Stimulated activated CD4-positive, alpha-beta T cell treated with anti-CD3 and anti-CD28 coated beads, Interleukin-15, amount 100 ng/mL, for 24 hours (primary cell): ENCODE measurements around the gene TMEM231.
"Not testable (repeated sequence)": the region's sequence is repeated elsewhere in the genome, so short reads cannot be mapped to it uniquely, and the experiment has no call there.

ENCODE experiments used
- DNase-seq: peaks from one replicate; pipeline ENCODE4 v3.0.0-alpha.2; 2020

TMEM231 gene

DNA sequence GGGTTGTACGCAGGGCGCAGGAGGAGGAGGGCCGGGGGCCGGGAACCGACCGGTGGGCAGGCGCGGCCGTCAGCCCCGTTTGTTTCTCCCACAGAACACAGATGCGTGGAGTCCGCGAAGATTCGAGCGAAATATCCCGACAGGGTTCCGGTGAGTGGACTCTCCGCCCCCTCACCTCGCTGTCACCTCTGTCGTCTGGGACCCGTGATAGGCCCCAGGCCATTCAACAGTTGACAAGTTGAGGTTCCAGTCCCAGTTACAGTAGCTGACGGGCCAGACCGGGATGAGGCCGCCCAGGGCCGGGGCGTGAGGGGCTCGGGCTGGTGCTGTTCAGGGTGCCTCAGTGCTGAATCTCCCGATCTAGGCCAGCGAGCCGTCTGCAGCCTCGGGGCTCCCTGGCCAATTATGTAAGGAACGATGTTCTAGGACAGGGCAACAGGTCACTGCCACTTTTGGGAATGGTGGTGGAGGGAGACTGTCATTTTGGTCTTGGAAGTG is 10.8 kb upstream of the TMEM231 start:
- peak; percentile 32 for DNase-seq

DNA sequence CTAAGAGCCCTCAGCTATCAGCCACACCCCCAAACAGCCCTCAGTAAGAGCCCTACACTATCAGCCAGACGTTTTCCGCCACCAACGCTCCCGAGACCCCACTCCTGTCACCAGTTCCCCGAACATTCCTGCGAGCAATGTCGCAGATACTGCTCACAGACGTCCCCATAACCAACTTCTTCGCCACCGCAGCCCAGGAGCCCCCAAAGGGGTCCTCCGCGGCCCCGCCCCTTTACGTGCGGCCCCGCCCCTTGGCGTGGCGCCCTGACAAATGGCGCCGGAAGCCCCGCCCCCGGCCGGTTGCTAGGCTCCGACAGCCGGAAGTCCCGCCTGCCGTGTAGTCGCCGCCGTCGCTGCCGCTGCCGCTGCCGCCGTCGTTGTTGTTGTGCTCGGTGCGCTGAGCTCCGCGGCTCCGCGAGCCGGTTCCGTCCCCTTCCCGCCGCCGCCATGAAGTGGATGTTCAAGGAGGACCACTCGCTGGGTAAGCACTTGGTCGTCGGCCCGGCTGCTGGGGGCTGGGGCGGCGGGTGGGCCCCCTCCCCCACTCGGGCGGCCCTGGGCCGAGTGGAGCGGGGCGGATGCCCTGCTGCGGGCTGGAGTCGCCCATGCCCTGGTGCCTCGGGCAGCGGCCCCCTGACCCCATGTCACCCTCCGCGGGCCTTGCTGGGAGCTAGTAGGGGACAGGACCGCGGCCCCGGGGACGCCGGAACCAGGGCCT is 10.1 kb upstream of the TMEM231 start, which contains the start of gene GABARAPL2:
Gene GABARAPL2, plus strand, starts transcription at position 340 of the 718 bp plus-strand sequence. Its CDS starts 108 bp downstream, at position 448.
- peak; percentile 92 for DNase-seq

DNA sequence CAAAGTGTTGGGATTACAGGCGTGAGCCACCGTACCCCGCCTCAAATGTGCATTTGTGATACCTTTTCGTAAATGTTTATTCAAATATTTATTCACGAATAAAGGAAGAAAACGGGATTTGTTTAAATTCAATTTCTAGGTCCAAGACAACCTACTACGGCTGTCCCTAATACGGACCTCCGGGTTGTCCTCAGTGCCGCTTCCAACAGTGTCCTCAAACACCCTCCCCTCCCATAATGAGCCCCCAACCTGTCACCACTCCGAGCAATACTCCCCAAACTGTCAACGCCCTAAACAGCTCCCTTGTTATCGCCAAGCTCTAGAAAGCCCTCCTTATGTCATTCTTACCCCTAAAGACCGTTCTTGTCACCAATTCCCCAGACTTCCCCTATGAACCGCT is 9.6 kb upstream of the TMEM231 start:
- DNase-seq = no peak

DNA sequence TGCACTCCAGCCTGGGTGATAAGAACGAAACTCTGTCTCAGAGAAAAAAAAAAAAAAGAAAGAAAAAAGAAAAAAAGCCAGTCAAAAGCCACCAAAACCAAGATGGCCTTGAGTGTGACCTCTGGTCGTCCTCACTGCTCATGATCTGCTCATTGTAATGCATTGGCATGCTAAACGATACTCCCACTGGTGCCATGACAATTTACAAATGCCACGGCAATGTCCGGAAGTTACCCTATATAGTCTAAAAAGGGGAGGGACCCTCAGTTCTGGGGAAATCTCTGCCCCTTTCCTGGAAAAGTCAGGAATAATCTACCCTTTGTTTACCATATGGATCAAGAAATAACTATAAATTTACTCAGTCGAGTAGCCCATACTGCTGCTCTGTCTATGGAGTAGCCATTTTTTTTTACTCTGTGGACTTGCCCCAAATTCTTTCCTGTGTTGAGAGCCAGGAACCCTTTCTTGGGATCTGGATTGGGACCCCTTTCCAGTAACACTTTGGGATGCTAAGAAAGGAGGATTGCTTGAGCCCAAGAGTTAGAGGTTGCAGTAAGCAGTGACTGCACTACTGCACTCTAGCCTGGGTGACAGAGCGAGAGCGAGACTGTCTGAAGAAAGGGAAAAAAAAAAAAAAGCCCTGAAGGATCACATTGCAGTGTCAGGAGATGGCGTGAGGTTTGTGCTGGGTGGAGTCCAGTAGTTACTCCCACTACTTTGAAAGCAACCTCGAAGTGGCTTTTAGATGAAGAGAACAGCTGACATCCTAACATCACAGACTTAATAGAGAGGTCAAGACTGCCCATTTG is 3.7 kb upstream of the TMEM231 start:
- no peak for DNase-seq

DNA sequence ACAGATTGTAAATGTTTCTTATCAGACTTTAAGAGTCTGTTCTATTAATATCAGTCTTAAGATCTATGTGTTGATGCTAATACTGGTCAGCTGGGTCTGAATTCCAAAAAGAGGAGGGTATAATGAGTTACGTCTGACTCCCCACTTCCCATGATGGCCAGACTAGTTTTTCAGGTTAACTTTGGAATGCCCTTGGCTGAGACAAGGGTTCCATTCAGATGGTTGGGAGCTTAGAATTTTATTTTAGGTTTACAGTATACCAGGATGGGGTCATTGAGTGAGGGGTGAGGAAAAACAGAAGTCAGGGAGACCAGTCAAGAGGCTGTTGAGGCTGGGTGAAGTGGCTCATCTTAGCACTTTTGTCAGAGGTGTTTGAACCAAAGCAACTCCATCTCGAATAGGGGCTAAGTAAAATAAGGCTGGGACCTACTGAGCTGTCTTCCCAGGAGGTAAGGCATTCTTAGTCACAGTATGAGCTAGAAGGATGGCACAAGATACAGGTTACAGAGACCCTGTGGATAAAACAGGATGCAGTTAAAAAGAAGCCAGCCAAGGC is 2.9 kb upstream of the TMEM231 start:
- DNase-seq = no peak

DNA sequence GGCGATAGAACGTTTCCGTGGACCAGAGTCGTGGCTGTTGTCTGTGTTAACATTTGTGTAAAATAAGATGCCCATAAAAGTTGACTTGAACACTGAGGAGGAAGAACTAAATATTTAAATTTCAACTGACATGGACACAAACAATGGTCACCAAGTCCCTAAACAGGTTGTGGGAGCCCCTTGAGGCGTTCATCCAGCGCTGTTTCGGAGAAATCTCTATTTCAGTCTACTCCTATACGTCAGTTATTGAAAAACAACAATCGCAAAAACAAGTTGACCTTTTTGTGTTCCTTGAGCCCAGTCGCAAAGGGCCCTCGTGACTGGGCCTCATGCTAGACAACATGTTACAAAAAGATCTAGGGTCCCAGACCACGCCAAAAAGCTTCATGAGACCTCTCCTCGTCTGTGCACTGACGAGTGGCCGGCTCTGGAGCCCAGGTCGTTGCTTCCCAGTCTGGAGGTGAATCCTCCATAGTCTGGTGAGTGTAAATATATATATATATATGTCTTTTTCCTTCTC is 439 bp upstream of the TMEM231 start:
- DNase-seq = no peak

DNA sequence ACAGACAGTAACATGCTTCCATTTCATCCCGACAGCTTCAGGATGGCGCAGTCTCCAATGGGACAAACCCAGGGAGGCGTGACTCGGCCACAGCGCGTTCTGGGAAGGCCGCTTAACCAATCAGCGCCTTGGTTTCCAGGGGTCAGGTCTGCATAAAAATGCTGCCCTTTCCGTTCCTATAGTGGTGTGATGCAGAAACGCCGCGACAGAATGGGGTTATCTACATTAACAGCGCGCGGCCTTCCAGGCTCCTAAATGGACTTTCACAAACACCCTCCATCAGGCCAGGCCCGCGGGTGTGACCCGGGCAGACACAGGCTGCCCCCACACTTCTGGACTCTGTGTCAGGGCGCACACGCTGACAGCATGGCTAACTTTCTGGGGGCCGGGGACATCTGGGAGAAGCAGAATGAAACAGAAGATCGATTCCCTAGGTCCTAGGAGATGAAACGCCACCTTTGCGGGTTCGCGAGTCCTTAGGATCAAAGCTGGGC is 792 bp downstream of the TMEM231 start:
- peak; percentile 44 for DNase-seq

DNA sequence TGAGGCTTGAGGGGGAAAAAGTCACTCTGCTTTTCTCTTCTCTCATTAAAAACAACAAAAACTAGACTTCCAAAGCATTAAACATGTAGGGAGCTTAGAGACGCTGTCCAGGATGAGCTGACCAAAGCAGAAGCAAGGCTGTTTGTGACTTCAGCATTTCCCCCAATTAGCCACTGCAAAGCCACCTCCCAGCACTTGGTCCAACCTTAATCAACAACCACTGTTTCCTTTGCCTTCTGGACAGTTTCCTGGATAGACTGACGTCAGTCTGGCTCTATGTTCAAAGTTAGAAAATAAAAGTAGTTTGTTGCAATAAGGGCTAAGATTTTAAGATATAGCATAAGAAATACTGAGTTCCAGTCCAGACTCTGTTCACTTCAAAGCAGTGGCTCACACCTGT is 3.1 kb downstream of the TMEM231 start:
- no peak for DNase-seq

DNA sequence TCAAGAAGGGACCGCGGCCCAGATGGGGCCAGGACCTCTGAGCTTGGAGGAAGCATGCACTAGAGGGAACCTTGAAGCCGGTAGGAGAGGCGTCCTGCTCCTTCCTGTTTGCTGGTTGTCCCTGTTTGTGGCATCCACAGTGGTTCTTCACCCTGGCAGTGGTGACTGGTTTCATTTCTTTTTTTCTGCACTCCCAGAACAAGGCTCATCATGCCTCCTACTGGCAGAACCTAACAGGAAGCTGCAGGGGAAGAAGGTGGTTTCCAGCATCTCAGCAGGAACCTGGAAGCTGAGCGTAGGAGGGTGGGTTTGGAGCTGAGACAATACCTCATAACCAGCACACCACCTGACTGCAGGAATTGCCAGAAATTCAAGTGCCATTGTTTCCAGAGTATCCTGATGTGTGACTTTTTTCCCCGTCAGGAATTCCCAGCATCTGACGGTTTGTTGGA is 5.8 kb downstream of the TMEM231 start:
- DNase-seq = peak; percentile 41

DNA sequence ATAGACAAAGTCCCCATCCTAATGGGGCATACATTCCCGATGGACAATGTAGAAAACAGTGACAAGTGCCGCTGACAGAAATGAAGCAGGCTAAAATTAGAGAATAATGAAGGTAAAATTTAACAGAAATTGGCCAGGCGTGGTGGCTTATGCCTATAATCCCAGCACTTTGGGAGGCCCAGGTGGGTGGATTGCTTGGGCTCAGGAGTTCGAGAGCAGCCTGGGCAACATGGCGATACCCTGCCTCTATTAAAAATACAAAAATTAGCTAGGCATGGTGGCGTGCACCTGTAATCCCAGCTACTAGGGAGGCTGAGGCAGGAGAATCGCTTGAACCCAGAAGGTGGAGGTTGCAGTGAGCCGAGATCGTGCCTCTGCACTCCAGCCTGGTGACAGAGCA is 7.6 kb downstream of the TMEM231 start:
- DNase-seq = not testable (repeated sequence)

DNA sequence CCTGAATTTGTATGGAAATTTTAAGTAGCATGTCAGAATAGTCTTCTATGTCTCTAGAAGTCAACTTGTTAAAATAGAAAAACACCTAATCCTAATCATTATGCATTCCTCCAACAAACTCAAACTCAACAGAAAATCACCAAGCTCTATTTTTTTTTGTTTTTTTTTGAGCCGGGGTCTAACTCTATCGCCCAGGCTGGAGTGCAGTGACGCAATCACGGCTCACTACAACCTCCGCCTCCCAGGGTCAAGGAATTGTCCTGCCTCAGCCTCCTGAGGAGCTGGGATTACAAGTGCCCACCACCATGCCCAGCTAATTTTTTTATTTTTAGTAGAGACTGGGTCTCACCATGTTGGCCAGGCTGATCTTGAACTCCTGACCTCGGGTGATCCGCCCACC is 9.8 kb downstream of the TMEM231 start:
- DNase-seq = no peak

DNA sequence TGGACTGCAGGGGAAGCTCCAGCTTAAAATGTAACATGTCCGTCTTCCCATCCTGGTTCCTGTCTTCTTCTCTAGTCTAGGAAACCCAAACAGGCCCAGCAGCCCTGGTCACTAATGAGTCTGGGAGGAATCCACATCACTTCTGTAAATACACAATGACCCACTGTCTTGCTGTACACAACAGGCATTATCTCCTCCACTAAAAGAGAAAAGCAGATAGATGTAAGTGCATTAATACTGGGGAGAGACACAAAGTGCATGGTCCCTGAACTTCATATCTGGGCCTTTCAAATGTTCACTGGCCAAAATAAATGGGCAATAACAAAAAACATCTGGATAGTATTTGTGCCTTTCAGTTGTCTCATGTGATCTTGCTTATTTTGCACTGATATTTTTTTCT is 10.2 kb downstream of the TMEM231 start:
- not testable (repeated sequence) for DNase-seq

DNA sequence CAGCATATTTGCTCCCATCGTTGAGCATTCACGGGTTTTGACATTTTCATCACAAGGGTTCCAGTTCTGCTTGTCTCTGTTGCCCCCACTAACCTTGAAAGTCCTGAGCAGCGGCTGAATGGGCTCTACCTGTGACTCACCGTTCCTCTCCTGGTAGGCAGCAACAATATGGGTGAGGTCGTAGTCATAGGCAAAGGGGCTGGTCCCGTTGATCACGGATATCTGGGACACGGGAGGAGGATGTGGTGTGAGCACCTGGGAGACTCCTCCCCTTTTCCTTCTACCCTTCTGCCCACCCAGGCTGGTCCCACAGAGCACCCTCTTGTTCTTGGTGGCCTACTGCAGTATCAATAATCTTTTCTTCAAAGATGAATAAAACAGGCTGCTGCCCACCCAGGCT is 13.6 kb downstream of the TMEM231 start:
- not testable (repeated sequence) for DNase-seq

DNA sequence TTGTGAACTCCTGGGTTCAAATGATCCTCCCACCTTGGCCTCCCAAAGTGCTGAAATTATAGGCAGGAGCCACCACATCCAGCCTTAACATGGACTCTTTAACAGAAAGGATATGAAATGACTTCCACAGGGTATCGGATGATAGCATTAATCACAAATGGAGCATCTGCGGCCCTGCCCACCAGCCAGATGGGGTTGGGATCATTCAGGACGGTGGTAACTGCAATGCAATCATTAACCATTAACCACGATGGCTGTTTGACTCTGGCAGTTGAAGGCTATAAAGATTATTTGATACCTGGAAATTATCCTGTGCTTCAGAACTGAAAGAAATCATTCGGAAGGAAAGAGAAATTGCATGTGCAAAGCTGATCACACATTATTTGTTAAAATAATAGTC is 14.8 kb downstream of the TMEM231 start:
- no peak for DNase-seq

DNA sequence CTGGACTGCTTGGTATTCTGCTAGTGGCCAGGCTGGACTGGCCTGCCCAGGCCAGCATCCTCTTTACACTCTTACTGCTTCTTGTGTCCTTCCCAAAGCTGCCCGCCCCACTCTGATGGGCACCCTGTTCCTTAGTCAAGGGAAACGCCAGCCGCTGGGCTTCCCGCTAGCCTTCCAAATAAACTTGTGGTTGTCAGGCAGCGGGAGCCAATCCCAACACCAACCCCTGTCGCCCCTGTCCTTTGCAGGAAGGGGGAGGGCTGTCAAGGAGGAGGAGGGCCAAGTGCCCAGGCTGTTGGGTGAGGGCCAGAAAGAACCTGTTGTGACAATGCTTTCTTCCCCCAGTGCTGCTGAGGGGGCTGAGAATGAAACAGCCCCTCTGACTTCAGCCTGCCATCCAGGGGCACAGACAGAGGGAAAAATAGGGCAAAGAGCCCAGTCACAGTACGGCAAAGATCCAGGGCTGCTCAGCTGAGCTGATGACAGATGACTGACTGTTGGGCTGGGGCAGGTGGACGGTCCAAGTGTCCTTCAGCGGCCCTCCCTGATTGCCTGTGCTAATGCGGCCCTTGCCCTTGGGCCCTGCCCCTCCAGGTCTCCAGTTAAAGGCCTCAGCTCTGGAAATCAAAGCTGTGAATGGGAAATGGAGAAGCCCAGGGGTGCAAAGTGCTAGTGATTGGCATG is 17.0 kb downstream of the TMEM231 start:
- DNase-seq = not testable (repeated sequence)

DNA sequence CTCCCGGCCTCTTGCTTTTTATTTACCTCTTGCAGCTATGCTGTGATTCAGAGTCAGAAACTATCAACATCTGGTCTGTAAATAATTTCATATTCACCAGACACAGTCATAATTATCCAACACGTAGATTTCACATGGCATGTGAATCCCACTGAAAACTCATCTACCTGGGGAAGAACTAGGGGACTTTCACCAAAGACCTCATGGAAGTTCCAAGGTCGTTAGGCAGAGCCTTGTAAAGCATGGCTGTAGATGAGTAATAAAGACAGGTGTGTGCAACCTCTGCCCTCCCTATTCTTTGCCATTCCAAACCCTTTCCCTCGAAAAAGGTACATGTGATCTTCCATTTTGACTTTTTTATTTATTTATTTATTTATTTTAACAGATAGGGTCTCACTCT is 18.3 kb downstream of the TMEM231 start:
- DNase-seq = no peak

DNA sequence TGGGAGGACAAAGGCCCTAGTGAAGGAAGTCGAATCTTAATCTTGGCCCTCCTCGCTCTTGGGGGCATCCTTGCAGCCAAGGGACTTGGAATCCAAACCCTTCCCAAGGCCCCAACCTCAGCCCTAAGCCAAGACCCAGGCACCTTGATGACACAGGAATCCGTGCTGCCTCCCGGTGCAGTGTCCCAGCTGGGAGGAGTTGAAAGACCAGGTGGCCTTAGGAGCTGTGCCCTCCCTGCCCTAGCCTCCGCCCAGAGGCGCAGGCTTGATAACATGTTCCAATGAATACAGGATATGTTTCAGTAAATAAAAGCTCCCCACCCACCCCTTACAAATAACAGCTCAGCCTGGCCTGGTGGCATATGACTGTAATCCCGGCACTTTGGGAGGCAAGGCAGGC is 20.2 kb downstream of the TMEM231 start, which contains the start of gene CHST5:
Gene CHST5, minus strand, starts transcription at position 208 of the 400 bp plus-strand sequence. CDS start 5,724 bp downstream, outside the sequence.
- DNase-seq = no peak

DNA sequence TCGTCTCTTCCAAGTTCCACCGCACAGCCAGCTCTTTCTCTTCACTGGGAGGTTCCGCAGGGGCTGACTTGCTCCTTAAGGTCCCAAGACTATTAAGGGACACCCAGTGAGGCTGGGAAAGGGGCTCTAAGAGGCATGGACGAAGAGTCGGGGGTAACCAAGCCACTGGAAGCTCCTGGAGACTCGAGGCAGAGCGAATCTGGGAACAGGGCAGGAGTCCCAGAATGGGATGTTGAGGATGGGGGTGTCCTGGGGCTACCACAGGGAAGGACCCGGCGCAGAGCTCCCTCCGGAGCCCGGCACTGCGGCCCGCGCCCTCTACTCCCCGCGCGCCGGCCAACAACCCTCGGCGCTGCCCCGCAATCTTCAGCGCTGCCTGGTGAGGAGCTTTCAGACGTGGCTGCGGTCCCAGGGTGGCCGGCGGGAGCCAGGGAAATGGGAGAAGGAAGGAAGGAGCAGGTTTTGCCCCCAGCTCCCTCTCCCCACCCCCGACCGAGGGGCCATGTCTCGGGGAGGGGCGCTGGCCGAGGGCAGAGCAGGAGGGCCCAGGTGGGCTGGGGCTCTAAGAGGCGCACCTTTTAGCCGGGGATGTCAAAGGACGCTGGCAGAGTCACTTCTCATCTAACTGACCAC is 20.7 kb downstream of the TMEM231 start:
- DNase-seq = no peak

DNA sequence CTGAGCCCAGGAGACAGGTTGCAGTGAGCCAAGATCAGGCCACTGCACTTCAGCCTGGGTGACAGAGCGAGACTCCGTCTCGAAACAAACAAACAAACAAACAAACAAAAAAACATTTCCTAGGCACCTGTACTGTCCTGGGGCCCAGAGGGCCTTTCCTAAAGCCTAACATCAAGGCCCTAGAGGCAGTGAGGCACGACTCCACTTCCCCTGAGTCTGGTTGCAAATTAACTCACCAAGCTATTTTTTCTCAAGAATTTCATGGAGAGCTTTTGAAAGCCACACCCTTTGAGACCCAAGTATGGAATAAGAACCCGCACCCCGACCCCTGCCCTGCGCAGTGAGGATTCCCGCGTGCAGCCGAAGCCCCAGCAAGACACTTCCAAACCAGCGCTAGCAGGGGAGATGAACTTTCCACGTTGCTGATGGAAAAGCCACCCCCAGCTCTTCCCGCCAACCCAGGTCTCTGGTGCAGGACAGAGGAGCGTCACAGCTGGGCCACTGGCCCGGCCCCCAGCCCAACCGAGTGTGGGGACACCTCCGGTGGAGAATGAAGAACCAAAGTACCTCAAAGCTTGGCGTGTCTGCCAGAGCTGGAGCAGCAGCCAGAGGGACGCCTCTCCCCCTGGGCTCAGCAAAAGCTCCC is 21.4 kb downstream of the TMEM231 start:
- DNase-seq = no peak

DNA sequence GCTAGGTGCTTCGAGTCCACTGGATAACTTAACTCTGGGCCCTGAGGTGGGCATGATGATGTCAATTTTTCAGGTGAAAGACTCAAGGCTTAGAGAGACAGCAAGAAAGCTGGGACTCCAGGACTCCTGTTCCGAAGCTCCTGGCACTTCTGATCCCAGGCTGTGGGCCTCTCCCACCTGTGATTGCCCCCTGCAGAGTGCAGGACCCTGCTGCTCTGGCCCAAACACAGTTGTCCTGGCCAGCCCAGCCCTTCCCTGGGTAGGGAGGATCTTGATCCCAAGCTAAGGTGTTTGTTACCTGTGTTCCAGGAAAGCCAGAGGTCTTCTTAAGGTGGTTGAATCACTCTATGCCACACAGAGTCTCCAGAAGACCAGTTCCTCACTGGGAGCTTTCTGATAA is 23.3 kb downstream of the TMEM231 start:
- no peak for DNase-seq

DNA sequence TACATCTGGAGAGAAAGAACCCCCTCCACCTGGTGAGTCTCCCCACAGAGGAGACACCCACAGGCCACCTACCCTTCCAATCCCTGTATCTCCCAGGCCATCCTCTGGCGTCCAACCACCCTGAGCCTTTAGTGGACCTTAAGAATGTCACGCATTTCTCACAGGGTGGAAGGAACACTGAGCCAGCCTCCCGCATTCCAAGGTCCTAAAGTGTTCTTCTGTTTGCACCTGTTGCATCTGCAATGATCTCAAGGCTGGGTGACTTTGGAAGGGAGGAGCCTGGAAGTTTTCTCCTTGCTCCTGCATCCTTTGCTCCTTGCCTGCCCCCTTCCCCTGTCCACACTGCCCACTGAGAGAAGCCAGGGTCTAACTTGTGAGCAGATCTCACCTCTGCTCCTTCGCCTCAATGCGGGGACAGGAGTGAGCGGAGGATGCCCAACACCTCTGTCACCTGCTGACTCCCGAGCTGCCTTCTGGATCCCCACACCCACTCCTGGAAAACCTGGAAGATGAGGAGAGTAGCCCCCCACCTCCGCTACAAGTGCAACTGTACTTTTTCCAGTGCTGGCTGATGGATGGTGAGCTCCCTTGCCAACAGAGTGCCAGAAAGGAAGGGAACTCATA is 23.8 kb downstream of the TMEM231 start:
- no peak for DNase-seq
